ENCODE measurements around the gene CTNNA3. TPM values are rescaled to one million over a fixed set of nuclear protein-coding genes. Genes with fewer than 3 reads are reported as not detected.

The CTNNA3 gene
- total and polyA plus RNA-seq, 7 donors = 0.85 to 66.2 (median 28.1) TPM

- Histone ChIP-seq H3K36me3 (ENCODE audit: insufficient read depth in 1 of 2, low read depth in 1 of 2) (no peaks in the 10 kb centered on the region), H3K27me3 (ENCODE audit: insufficient read depth in 3 of 3, low read length in 2 of 3) (no peaks in the 10 kb centered on the region), H3K9me3 (peaks cover 4% of the 10 kb centered on the region), H3K4me3 (no peak overlapping the region), H3K27ac (no peak overlapping the region), H3K4me1 (no peaks in the 10 kb centered on the region)
- intact Hi-C loops (cut with DNase I) = no loop called here
- TF ChIP-seq CTCF (IDR thresholded peaks at IDR 0.05) = no peak
- DNase-seq (no peak), ATAC-seq (no peak)
These were observed 1702.5 kb downstream of the CTNNA3 start for GRCh38 chr10:65993451-65993850.

- Histone ChIP-seq H3K4me3 (no peak overlapping the region), H3K4me1 (no peaks in the 10 kb centered on the region), H3K9me3 (no peaks in the 10 kb centered on the region), H3K27ac (no peak overlapping the region), H3K27me3 (ENCODE audit: insufficient read depth in 3 of 3, low read length in 2 of 3) (no peaks in the 10 kb centered on the region), H3K36me3 (ENCODE audit: insufficient read depth in 1 of 2, low read depth in 1 of 2) (no peaks in the 10 kb centered on the region)
- intact Hi-C loops (cut with DNase I) = no loop called here
- TF ChIP-seq CTCF (IDR thresholded peaks at IDR 0.05) = no peak
- ATAC-seq (no peak), DNase-seq (no peak)
- WGBS, 3 donors = 91 to 95% (median 94%) methylated on average over 3 of the region's 3 CpGs
These were observed 1727.1 kb downstream of the CTNNA3 start for GRCh38 chr10:65968871-65969270.

- no peak for ATAC-seq
- intact Hi-C loops (cut with DNase I) = no loop called here
- 92 to 100% (median 93%) methylated on average over 1 of the region's 1 CpG for WGBS, 3 donors
- no peaks in the 10 kb centered on the region for H3K27me3 ChIP-seq (ENCODE audit: insufficient read depth in 3 of 3, low read length in 2 of 3)
- TF ChIP-seq CTCF (IDR thresholded peaks at IDR 0.05) = no peak
- no peak overlapping the region for H3K4me3 ChIP-seq
- no peaks in the 10 kb centered on the region for H3K36me3 ChIP-seq (ENCODE audit: insufficient read depth in 1 of 2, low read depth in 1 of 2)
- no peak for DNase-seq
- H3K4me1 ChIP-seq = no peaks in the 10 kb centered on the region
- no peak overlapping the region for H3K27ac ChIP-seq
- H3K9me3 ChIP-seq = no peaks in the 10 kb centered on the region
These were observed 1727.6 kb downstream of the CTNNA3 start for GRCh38 chr10:65968437-65968836.

GRCh38 chr10:65964205-65964604, 1731.8 kb downstream of the CTNNA3 start:
- H3K36me3 ChIP-seq (ENCODE audit: insufficient read depth in 1 of 2, low read depth in 1 of 2) = no peaks in the 10 kb centered on the region
- ATAC-seq (no peak), DNase-seq (no peak)

More at GRCh38 chr10:65964205-65964604, 1731.8 kb downstream of the CTNNA3 start:
- Histone ChIP-seq H3K4me3 (no peak overlapping the region), H3K27me3 (ENCODE audit: insufficient read depth in 3 of 3, low read length in 2 of 3) (no peaks in the 10 kb centered on the region), H3K27ac (no peak overlapping the region), H3K9me3 (no peaks in the 10 kb centered on the region), H3K4me1 (no peaks in the 10 kb centered on the region)
- WGBS, 3 donors = 79 to 85% (median 83%) methylated on average over 1 of the region's 1 CpG
- TF ChIP-seq CTCF (IDR thresholded peaks at IDR 0.05) = no peak
- intact Hi-C loops (cut with DNase I) = no loop called here

Data from psoas muscle (tissue), 8 donors.